ENCODE results near the gene TEKT5.
A peak's percentile ranks its signal among the peaks of the same experiment; 100 is the strongest.

TEKT5 gene

GRCh38 chr16:10685709-10686108 lies 9.0 kb downstream of the TEKT5 start:
- Histone ChIP-seq H2AFZ (ENCODE audit: low read length) (no peak overlapping the region), H2BK15ac (ENCODE audit: low read length) (no peak overlapping the region), H3K23ac (ENCODE audit: low read depth, low read length, poor library complexity) (no peak overlapping the region), H4K8ac (ENCODE audit: low read depth, low read length) (no peak overlapping the region), H2BK120ac (ENCODE audit: low read depth, low read length) (no peak overlapping the region), H3K27ac (replicated peaks; ENCODE audit: low read length) (no peak overlapping the region), H3K4me1 (ENCODE audit: control insufficient read depth in 2 of 2, insufficient read depth in 1 of 2, low read depth in 1 of 2, low read length in 2 of 2) (peaks cover 0 to 6% of the 10 kb centered on the region in 2 donors), H4K91ac (ENCODE audit: low read depth, low read length, poor library complexity) (no peak overlapping the region), H3K18ac (ENCODE audit: low read length) (no peak overlapping the region), H3K36me3 (replicated peaks in 1 of 2; ENCODE audit: control insufficient read depth in 2 of 2, insufficient read depth in 2 of 2, low read length in 2 of 2) (no peaks in the 10 kb centered on the region), H3K9me3 (replicated peaks in 1 of 2; ENCODE audit: control insufficient read depth in 2 of 2, insufficient read depth in 1 of 2, low read depth in 1 of 2, low read length in 2 of 2) (no peaks in the 10 kb centered on the region), H2AK5ac (ENCODE audit: low read depth, low read length) (no peak overlapping the region), H3K9ac (ENCODE audit: low read depth, low read length, poor library complexity) (no peak overlapping the region), H2BK12ac (ENCODE audit: low read length) (no peak overlapping the region), H3K4me2 (ENCODE audit: insufficient read depth, low read length, poor library complexity, severe bottlenecking) (no peak overlapping the region), H3K4ac (ENCODE audit: low read length) (no peak overlapping the region), H3K79me1 (ENCODE audit: low read depth, low read length) (no peaks in the 10 kb centered on the region), H3K4me3 (ENCODE audit: low read length in 2 of 2) (no peak overlapping the region), H3K27me3 (ENCODE audit: control insufficient read depth in 3 of 3, insufficient read depth in 3 of 3, low read depth in 1 of 3, low read length in 3 of 3) (peaks cover 0 to 6% (median 0%) of the 10 kb centered on the region in 3 experiments), H3K14ac (ENCODE audit: low read length) (no peak overlapping the region), H2BK5ac (ENCODE audit: low read length) (no peak overlapping the region)
- WGBS, 2 donors (ENCODE audit: extremely low coverage in 2 of 2, insufficient read length in 2 of 2, insufficient replicate concordance in 1 of 2): no CpG with 5 or more reads among the region's 7 CpGs
- DNase-seq (ENCODE audit: low spot score): no peak

- H3K36me3 ChIP-seq (replicated peaks in 1 of 2; ENCODE audit: control insufficient read depth in 2 of 2, insufficient read depth in 2 of 2, low read length in 2 of 2): no peaks in the 10 kb centered on the region
- no peaks in the 10 kb centered on the region for H3K9me3 ChIP-seq (replicated peaks in 1 of 2; ENCODE audit: control insufficient read depth in 2 of 2, insufficient read depth in 1 of 2, low read depth in 1 of 2, low read length in 2 of 2)
- peak overlapping the region; percentile 39 for H3K23ac ChIP-seq (ENCODE audit: low read depth, low read length, poor library complexity)
- no peak overlapping the region for H3K4me3 ChIP-seq (ENCODE audit: low read length in 2 of 2)
- no peaks in the 10 kb centered on the region for H3K79me1 ChIP-seq (ENCODE audit: low read depth, low read length)
- no peak overlapping the region for H2BK15ac ChIP-seq (ENCODE audit: low read length)
- peak overlapping the region; percentile 67 for H3K18ac ChIP-seq (ENCODE audit: low read length)
- H3K4me2 ChIP-seq (ENCODE audit: insufficient read depth, low read length, poor library complexity, severe bottlenecking): no peak overlapping the region
- no CpG with 5 or more reads among the region's 14 CpGs for WGBS, 2 donors (ENCODE audit: extremely low coverage in 2 of 2, insufficient read length in 2 of 2, insufficient replicate concordance in 1 of 2)
- H3K9ac ChIP-seq (ENCODE audit: low read depth, low read length, poor library complexity): no peak overlapping the region
- peak overlapping the region; percentile 31 for H4K8ac ChIP-seq (ENCODE audit: low read depth, low read length)
- peak overlapping the region; percentile 44 for H2BK5ac ChIP-seq (ENCODE audit: low read length)
- H3K27me3 ChIP-seq (ENCODE audit: control insufficient read depth in 3 of 3, insufficient read depth in 3 of 3, low read depth in 1 of 3, low read length in 3 of 3): peaks cover 0 to 6% (median 0%) of the 10 kb centered on the region in 3 experiments
- H2AFZ ChIP-seq (ENCODE audit: low read length): peak overlapping the region; percentile 60
- peaks cover 0 to 6% of the 10 kb centered on the region in 2 donors for H3K4me1 ChIP-seq (ENCODE audit: control insufficient read depth in 2 of 2, insufficient read depth in 1 of 2, low read depth in 1 of 2, low read length in 2 of 2)
- no peak overlapping the region for H3K4ac ChIP-seq (ENCODE audit: low read length)
- peak overlapping the region; percentile 7 for H2BK120ac ChIP-seq (ENCODE audit: low read depth, low read length)
- H3K27ac ChIP-seq (replicated peaks; ENCODE audit: low read length): no peak overlapping the region
- H2BK12ac ChIP-seq (ENCODE audit: low read length): no peak overlapping the region
- H4K91ac ChIP-seq (ENCODE audit: low read depth, low read length, poor library complexity): no peak overlapping the region
- H3K14ac ChIP-seq (ENCODE audit: low read length): no peak overlapping the region
- H2AK5ac ChIP-seq (ENCODE audit: low read depth, low read length): peak overlapping the region; percentile 43
- no peak for DNase-seq (ENCODE audit: low spot score)
Measured at GRCh38 chr16:10684511-10685151, 10.1 kb downstream of the TEKT5 start.

GRCh38 chr16:10683170-10683569 lies 11.6 kb downstream of the TEKT5 start:
- no peak overlapping the region for H2BK120ac ChIP-seq (ENCODE audit: low read depth, low read length)
- WGBS, 2 donors (ENCODE audit: extremely low coverage in 2 of 2, insufficient read length in 2 of 2, insufficient replicate concordance in 1 of 2): 100% methylated on average over 2 of the region's 8 CpGs; no CpG with 5 or more reads in 1 of the 2 donors
- no peak overlapping the region for H3K9ac ChIP-seq (ENCODE audit: low read depth, low read length, poor library complexity)
- H3K4ac ChIP-seq (ENCODE audit: low read length): no peak overlapping the region
- H4K8ac ChIP-seq (ENCODE audit: low read depth, low read length): no peak overlapping the region
- no peaks in the 10 kb centered on the region for H3K9me3 ChIP-seq (replicated peaks in 1 of 2; ENCODE audit: control insufficient read depth in 2 of 2, insufficient read depth in 1 of 2, low read depth in 1 of 2, low read length in 2 of 2)
- H2BK12ac ChIP-seq (ENCODE audit: low read length): no peak overlapping the region
- H3K27me3 ChIP-seq (ENCODE audit: control insufficient read depth in 3 of 3, insufficient read depth in 3 of 3, low read depth in 1 of 3, low read length in 3 of 3): peaks cover 0 to 6% (median 0%) of the 10 kb centered on the region in 3 experiments
- no peaks in the 10 kb centered on the region for H3K79me1 ChIP-seq (ENCODE audit: low read depth, low read length)
- H3K27ac ChIP-seq (replicated peaks; ENCODE audit: low read length): no peak overlapping the region
- no peak for DNase-seq (ENCODE audit: low spot score)
- H2AFZ ChIP-seq (ENCODE audit: low read length): no peak overlapping the region
- no peak overlapping the region for H3K14ac ChIP-seq (ENCODE audit: low read length)
- H2BK15ac ChIP-seq (ENCODE audit: low read length): no peak overlapping the region
- no peaks in the 10 kb centered on the region for H3K36me3 ChIP-seq (replicated peaks in 1 of 2; ENCODE audit: control insufficient read depth in 2 of 2, insufficient read depth in 2 of 2, low read length in 2 of 2)
- H4K91ac ChIP-seq (ENCODE audit: low read depth, low read length, poor library complexity): no peak overlapping the region
- no peak overlapping the region for H2BK5ac ChIP-seq (ENCODE audit: low read length)
- H3K18ac ChIP-seq (ENCODE audit: low read length): no peak overlapping the region
- H3K23ac ChIP-seq (ENCODE audit: low read depth, low read length, poor library complexity): no peak overlapping the region
- no peak overlapping the region for H3K4me3 ChIP-seq (ENCODE audit: low read length in 2 of 2)
- H3K4me1 ChIP-seq (ENCODE audit: control insufficient read depth in 2 of 2, insufficient read depth in 1 of 2, low read depth in 1 of 2, low read length in 2 of 2): peaks cover 4 to 12% of the 10 kb centered on the region in 2 donors
- no peak overlapping the region for H3K4me2 ChIP-seq (ENCODE audit: insufficient read depth, low read length, poor library complexity, severe bottlenecking)
- no peak overlapping the region for H2AK5ac ChIP-seq (ENCODE audit: low read depth, low read length)

- H2BK12ac ChIP-seq (ENCODE audit: low read length): no peak overlapping the region
- H3K18ac ChIP-seq (ENCODE audit: low read length): no peak overlapping the region
- peaks cover 0 to 2% of the 10 kb centered on the region in 2 donors for H3K9me3 ChIP-seq (replicated peaks in 1 of 2; ENCODE audit: control insufficient read depth in 2 of 2, insufficient read depth in 1 of 2, low read depth in 1 of 2, low read length in 2 of 2)
- no peak overlapping the region for H3K4me3 ChIP-seq (ENCODE audit: low read length in 2 of 2)
- no peak overlapping the region for H2BK15ac ChIP-seq (ENCODE audit: low read length)
- no peak overlapping the region for H3K4ac ChIP-seq (ENCODE audit: low read length)
- no peak overlapping the region for H2AFZ ChIP-seq (ENCODE audit: low read length)
- H3K4me1 ChIP-seq (ENCODE audit: control insufficient read depth in 2 of 2, insufficient read depth in 1 of 2, low read depth in 1 of 2, low read length in 2 of 2): peaks cover 4 to 12% of the 10 kb centered on the region in 2 donors
- no peak overlapping the region for H3K4me2 ChIP-seq (ENCODE audit: insufficient read depth, low read length, poor library complexity, severe bottlenecking)
- H3K9ac ChIP-seq (ENCODE audit: low read depth, low read length, poor library complexity): no peak overlapping the region
- H3K27ac ChIP-seq (replicated peaks; ENCODE audit: low read length): no peak overlapping the region
- H2BK5ac ChIP-seq (ENCODE audit: low read length): no peak overlapping the region
- H3K14ac ChIP-seq (ENCODE audit: low read length): no peak overlapping the region
- H2AK5ac ChIP-seq (ENCODE audit: low read depth, low read length): no peak overlapping the region
- H3K79me1 ChIP-seq (ENCODE audit: low read depth, low read length): no peaks in the 10 kb centered on the region
- no peak overlapping the region for H4K8ac ChIP-seq (ENCODE audit: low read depth, low read length)
- no peak for DNase-seq (ENCODE audit: low spot score)
- H4K91ac ChIP-seq (ENCODE audit: low read depth, low read length, poor library complexity): no peak overlapping the region
- H2BK120ac ChIP-seq (ENCODE audit: low read depth, low read length): no peak overlapping the region
- H3K23ac ChIP-seq (ENCODE audit: low read depth, low read length, poor library complexity): no peak overlapping the region
- H3K27me3 ChIP-seq (ENCODE audit: control insufficient read depth in 3 of 3, insufficient read depth in 3 of 3, low read depth in 1 of 3, low read length in 3 of 3): peaks cover 0 to 6% (median 0%) of the 10 kb centered on the region in 3 experiments
- no CpG with 5 or more reads among the region's 7 CpGs for WGBS, 2 donors (ENCODE audit: extremely low coverage in 2 of 2, insufficient read length in 2 of 2, insufficient replicate concordance in 1 of 2)
- no peaks in the 10 kb centered on the region for H3K36me3 ChIP-seq (replicated peaks in 1 of 2; ENCODE audit: control insufficient read depth in 2 of 2, insufficient read depth in 2 of 2, low read length in 2 of 2)
Measured at GRCh38 chr16:10682604-10683003, 12.1 kb downstream of the TEKT5 start.
